Type B pancreatic cell (in vitro differentiated cells): ENCODE data around the gene NCK2. TPM values are rescaled to one million over a fixed set of nuclear protein-coding genes. Genes with fewer than 3 reads are reported as not detected.

Source experiments
- DNase-seq: peaks from one replicate; pipeline ENCODE4 v3.0.0; 2021; ENCODE audit warnings: mixed read lengths; ENCODE audit not compliant: unreplicated experiment; ENCODE audit errors: extremely low spot score
- H3K27ac Mint-ChIP-seq: 2 replicates; pipeline ENCODE4 v1.8.0; 2021; ENCODE audit warnings: mild to moderate bottlenecking, mixed read lengths
- H3K27me3 Mint-ChIP-seq: 2 replicates; pipeline ENCODE4 v1.8.0; 2021; ENCODE audit warnings: mixed read lengths
- H3K36me3 Mint-ChIP-seq: 2 replicates; pipeline ENCODE4 v1.8.0; 2021; ENCODE audit warnings: mixed read lengths
- H3K4me1 Mint-ChIP-seq: one replicate; pipeline ENCODE4 v1.8.0; 2021; ENCODE audit warnings: mixed read lengths; ENCODE audit not compliant: unreplicated experiment
- H3K4me3 Mint-ChIP-seq: 2 replicates; pipeline ENCODE4 v1.8.0; 2021; ENCODE audit warnings: mild to moderate bottlenecking, mixed read lengths
- H3K9me3 Mint-ChIP-seq: 2 replicates; pipeline ENCODE4 v1.8.0; 2021; ENCODE audit warnings: mixed read lengths
- CTCF ChIP-seq: fragments of 200-600 bp; sonication (generic); conservative IDR thresholded peaks from 2 replicates; pipeline ENCODE4 v1.5.0; 2021; ENCODE audit warnings: antibody characterized with exemption, mild to moderate bottlenecking
- total RNA-seq: library from RNA; stranded (reverse); gene quantifications from 2 replicates; pipeline ENCODE4 v1.2.1, GENCODE V29; 2021; ENCODE audit warnings: low replicate concordance

NCK2 gene
- total RNA-seq, 1 donor from 2014 or later: 86.4 TPM

DNA sequence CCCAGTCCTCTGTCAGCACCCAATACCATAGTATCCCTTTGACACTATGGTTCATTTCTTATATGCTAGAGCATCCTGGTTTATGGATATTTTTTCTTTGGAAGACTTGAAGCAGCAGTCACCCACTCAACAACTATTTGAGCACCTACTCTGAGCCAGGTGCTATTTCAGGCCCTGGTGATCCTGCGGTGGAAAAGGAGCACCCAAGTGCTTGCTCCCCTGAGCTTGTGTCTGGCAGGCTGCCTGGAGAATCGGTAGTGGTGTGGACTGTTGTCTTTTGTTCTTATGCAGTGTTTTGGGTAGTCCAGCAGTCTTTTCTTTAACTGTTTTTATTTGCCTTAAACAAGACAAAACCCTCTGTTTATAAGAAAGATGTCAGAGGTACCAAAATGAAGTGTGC is 28.9 kb downstream of the NCK2 start:
- Mint-ChIP-seq H3K36me3 (peaks cover 4% of the 10 kb centered on the region), H3K27ac (peak overlapping the region; percentile 79), H3K9me3 (no peaks in the 10 kb centered on the region), H3K4me3 (no peak overlapping the region), H3K4me1 (peaks cover 72% of the 10 kb centered on the region), H3K27me3 (no peaks in the 10 kb centered on the region)
- TF ChIP-seq CTCF: no peak
- no peak for DNase-seq

DNA sequence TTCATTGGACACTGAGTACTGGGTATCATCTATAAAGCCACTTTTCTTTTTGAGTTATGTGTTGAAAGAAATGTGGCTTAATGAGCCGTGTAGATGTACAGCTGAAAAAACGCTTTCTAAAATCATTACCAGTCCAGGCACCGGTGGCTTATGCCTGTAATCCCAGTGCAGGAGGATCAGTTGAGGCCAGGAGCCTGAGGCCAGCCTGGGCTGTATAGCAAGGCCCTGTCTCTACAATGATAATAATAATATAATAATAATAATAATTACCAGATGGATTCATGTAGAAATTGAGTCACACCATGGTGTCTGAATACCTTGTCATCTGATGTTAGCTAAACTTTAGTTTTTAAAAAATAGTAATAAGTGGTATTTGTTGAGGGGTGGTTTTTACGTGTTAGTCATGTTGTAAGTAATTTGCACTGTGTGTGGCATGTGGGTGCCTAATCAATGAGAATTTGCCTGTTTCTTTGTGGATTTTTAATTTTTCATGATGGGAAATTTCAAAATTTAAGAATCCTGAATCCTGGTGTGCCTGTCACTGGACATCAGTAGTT is 30.1 kb downstream of the NCK2 start:
- no peak overlapping the region for H3K4me3 Mint-ChIP-seq
- no peak for TF ChIP-seq CTCF
- peaks cover 8% of the 10 kb centered on the region for H3K36me3 Mint-ChIP-seq
- no peaks in the 10 kb centered on the region for H3K27me3 Mint-ChIP-seq
- H3K27ac Mint-ChIP-seq: peak overlapping the region; percentile 79
- H3K9me3 Mint-ChIP-seq: no peaks in the 10 kb centered on the region
- peaks cover 68% of the 10 kb centered on the region for H3K4me1 Mint-ChIP-seq
- DNase-seq: no peak

DNA sequence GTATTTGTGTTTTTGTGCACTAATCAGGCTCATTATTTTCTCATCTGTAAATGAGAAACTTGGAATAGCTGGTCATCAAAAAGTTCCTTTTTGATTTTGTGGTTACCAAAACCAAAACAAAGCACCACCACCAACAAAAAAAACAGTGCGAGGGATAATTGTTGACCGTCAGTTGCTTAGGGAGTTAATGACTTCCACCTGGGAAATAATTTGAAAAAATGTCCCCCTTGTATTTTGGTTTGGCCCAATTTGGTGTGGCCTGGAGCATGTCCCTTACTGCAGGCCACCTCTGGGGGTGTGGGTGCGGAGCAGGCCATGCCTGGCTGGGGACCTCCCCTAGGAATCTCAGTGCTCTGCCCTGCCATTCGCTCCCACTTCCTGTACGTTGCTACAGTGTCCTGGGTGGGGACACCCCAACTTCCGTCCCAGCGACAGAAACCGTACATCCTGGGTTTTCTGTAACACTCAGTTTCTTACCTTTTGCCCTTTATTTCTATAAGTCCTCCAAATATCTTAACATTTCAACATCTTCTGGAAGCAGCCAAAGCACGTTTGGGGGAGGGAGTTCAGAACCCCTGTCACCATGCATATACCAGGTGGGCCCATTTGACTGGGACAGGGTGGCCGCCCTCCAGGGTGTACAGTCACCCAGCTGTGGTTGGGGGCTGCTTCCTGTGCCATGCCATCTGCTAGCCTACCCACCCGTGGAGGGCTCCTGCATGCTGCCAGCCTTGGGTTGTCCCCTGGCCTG is 31.3 kb downstream of the NCK2 start:
- no peak overlapping the region for H3K4me3 Mint-ChIP-seq
- H3K27ac Mint-ChIP-seq: no peak overlapping the region
- no peak for TF ChIP-seq CTCF
- peaks cover 8% of the 10 kb centered on the region for H3K36me3 Mint-ChIP-seq
- H3K4me1 Mint-ChIP-seq: peaks cover 70% of the 10 kb centered on the region
- H3K9me3 Mint-ChIP-seq: no peaks in the 10 kb centered on the region
- H3K27me3 Mint-ChIP-seq: no peaks in the 10 kb centered on the region
- no peak for DNase-seq

DNA sequence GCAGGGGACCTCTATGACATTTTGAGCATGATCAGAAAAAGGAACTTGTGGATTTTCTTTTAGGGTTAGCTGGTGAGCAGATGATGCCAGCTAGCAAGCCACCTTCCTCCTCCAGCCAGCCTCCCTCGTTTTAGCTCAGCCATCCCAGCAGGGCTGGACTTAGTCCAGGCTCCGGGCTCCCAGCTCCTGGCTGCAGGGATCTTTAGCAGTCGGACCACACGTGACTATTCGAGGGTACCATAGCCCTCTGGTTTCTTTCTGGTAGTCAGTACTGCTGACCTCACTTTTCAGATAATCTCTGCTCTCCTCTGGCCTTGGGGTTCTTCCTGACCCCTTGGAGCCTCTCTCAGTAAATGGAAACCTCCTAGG is 31.8 kb downstream of the NCK2 start:
- no peak for DNase-seq
- H3K4me1 Mint-ChIP-seq: peaks cover 73% of the 10 kb centered on the region

DNA sequence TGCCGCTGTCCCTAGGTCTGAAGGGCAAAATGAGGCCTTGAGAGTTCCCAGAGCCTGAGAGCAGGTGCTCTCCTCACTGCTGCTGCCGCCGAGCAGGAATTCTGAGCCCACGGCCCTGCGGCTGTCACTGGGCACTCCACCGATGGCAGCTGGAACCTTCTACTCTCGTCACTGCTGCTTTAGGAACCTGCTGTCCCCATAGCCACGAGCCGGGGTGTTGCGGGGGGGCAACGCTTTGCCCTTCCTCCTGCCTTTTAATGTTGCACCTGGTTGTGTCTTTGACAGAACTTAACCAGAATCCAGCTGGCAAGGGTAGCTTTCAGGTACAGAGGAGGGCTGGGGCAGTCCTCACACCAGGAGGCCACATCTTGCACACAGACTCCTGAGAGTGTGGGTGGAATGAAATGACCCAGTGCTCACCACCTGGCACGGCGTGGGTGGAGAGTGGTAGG is 32.3 kb downstream of the NCK2 start:
- Mint-ChIP-seq H3K36me3 (peaks cover 8% of the 10 kb centered on the region), H3K4me3 (no peak overlapping the region), H3K4me1 (peaks cover 68% of the 10 kb centered on the region), H3K9me3 (no peaks in the 10 kb centered on the region), H3K27me3 (no peaks in the 10 kb centered on the region), H3K27ac (no peak overlapping the region)
- DNase-seq: no peak
- no peak for TF ChIP-seq CTCF

More for the DNA sequence above, 31.8 kb downstream of the NCK2 start:
- H3K4me3 Mint-ChIP-seq: no peak overlapping the region
- TF ChIP-seq CTCF: no peak
- no peak overlapping the region for H3K27ac Mint-ChIP-seq
- H3K9me3 Mint-ChIP-seq: no peaks in the 10 kb centered on the region
- H3K27me3 Mint-ChIP-seq: no peaks in the 10 kb centered on the region
- H3K36me3 Mint-ChIP-seq: peaks cover 8% of the 10 kb centered on the region
